Neutrophil (primary cell): ENCODE data around the gene MAN1B1.
A peak's percentile ranks its signal among the peaks of the same experiment; 100 is the strongest.

Source experiments
- H3K27ac ChIP-seq: fragments of 200-600 bp; sonication (generic); 2 replicates; pipeline ENCODE4 v1.5.1; 2016; ENCODE audit warnings: mild to moderate bottlenecking, moderate library complexity
- H3K27me3 ChIP-seq: fragments of 200-600 bp; sonication (generic); 2 replicates; pipeline ENCODE4 v1.6.0; 2016; ENCODE audit warnings: mild to moderate bottlenecking
- H3K36me3 ChIP-seq: fragments of 200-600 bp; sonication (generic); 2 replicates; pipeline ENCODE4 v1.5.1; 2017
- H3K4me1 ChIP-seq, 2 experiments: fragments of 200-600 bp in 1 of 2; sonication (generic) in 1 of 2; 1 replicate in 1 of 2; 2 replicates in 1 of 2; pipeline versions ENCODE4 v1.5.1 to v1.6.1; 2013 to 2016; ENCODE audit warnings: low read depth in 1 of 2, low read length in 1 of 2, mild to moderate bottlenecking in 1 of 2, moderate library complexity in 1 of 2; ENCODE audit not compliant: control insufficient read depth in 1 of 2, insufficient read depth in 1 of 2
- H3K4me3 ChIP-seq, 2 experiments: fragments of 200-600 bp in 1 of 2; sonication (generic) in 1 of 2; 1 replicate in 1 of 2; 2 replicates in 1 of 2; pipeline ENCODE4 v1.5.1; 2013 to 2016; ENCODE audit warnings: low read depth in 1 of 2, low read length in 1 of 2, mild to moderate bottlenecking in 1 of 2, moderate library complexity in 1 of 2
- H3K9me3 ChIP-seq: fragments of 200-600 bp; sonication (generic); 2 replicates; pipeline ENCODE4 v1.5.1; 2016
- CTCF ChIP-seq: fragments of 200-600 bp; sonication (generic); IDR thresholded peaks from 2 replicates; pipeline ENCODE4 v1.5.1; 2016; ENCODE audit warnings: antibody characterized with exemption

MAN1B1 gene

GRCh38 chr9:137074657-137075274, 12.0 kb upstream of the MAN1B1 start:
- Histone ChIP-seq H3K27ac (no peak overlapping the region), H3K27me3 (peaks cover 72% of the 10 kb centered on the region), H3K9me3 (no peaks in the 10 kb centered on the region), H3K4me1 (peaks cover 58 to 61% of the 10 kb centered on the region in 2 experiments), H3K36me3 (no peaks in the 10 kb centered on the region), H3K4me3 (no peak overlapping the region)
- TF ChIP-seq CTCF, result no peak

GRCh38 chr9:137075275-137075775, 11.5 kb upstream of the MAN1B1 start:
- H3K36me3 ChIP-seq, result no peaks in the 10 kb centered on the region
- peaks cover 72% of the 10 kb centered on the region for H3K27me3 ChIP-seq
- H3K4me1 ChIP-seq, result peaks cover 56 to 57% of the 10 kb centered on the region in 2 experiments
- no peak for TF ChIP-seq CTCF
- no peaks in the 10 kb centered on the region for H3K9me3 ChIP-seq
- H3K4me3 ChIP-seq, result no peak overlapping the region
- no peak overlapping the region for H3K27ac ChIP-seq

GRCh38 chr9:137076636-137077009, 10.2 kb upstream of the MAN1B1 start:
- H3K4me1 ChIP-seq, result peaks cover 44 to 46% of the 10 kb centered on the region in 2 experiments

GRCh38 chr9:137077010-137077747, 9.6 kb upstream of the MAN1B1 start, which contains the start of gene UAP1L1:
Gene UAP1L1, plus strand, starts transcription at chr9:137077517. Its CDS starts 16 bp downstream, at chr9:137077533.
- H3K27me3 ChIP-seq, result peaks cover 60% of the 10 kb centered on the region
- H3K9me3 ChIP-seq, result no peaks in the 10 kb centered on the region
- no peak within 1 kb of the TSS for H3K27ac ChIP-seq
- H3K36me3 ChIP-seq, result no peaks in the 10 kb centered on the region
- TF ChIP-seq CTCF, result no peak
- peaks cover 39 to 40% of the 10 kb centered on the region in 2 experiments for H3K4me1 ChIP-seq
- H3K4me3 ChIP-seq, result peak within 1 kb of the TSS; percentile 28 to 32

More at GRCh38 chr9:137076636-137077009, 10.2 kb upstream of the MAN1B1 start:
- H3K27me3 ChIP-seq, result peaks cover 61% of the 10 kb centered on the region
- no peak overlapping the region for H3K27ac ChIP-seq
- H3K4me3 ChIP-seq, result peak overlapping the region in 1 of 2 experiments; percentile 20
- H3K36me3 ChIP-seq, result no peaks in the 10 kb centered on the region
- no peaks in the 10 kb centered on the region for H3K9me3 ChIP-seq
- no peak for TF ChIP-seq CTCF

GRCh38 chr9:137077758-137078693, 8.8 kb upstream of the MAN1B1 start:
- Histone ChIP-seq H3K27ac (no peak overlapping the region), H3K9me3 (no peaks in the 10 kb centered on the region), H3K4me1 (peaks cover 30 to 32% of the 10 kb centered on the region in 2 experiments), H3K27me3 (peaks cover 60% of the 10 kb centered on the region), H3K4me3 (peak overlapping the region; percentile 28 to 32), H3K36me3 (no peaks in the 10 kb centered on the region)
- TF ChIP-seq CTCF, result no peak
